ENCODE data around the gene PCAT6.

PCAT6 gene

GRCh38 chr1:202850593-202851362 is 40.0 kb downstream of the PCAT6 start:
- no peak for DNase-seq

GRCh38 chr1:202852163-202852904 is 41.6 kb downstream of the PCAT6 start:
- DNase-seq, result peak; percentile 67 to 82 (median 81)

- no peak for DNase-seq
Observed at GRCh38 chr1:202854787-202855186, 44.0 kb downstream of the PCAT6 start.

GRCh38 chr1:202856014-202856413 is 45.3 kb downstream of the PCAT6 start:
- peak in 3 of 4 experiments; percentile 56 to 63 (median 58) for DNase-seq

- no peak for DNase-seq
Observed at GRCh38 chr1:202857136-202857610, 46.4 kb downstream of the PCAT6 start.

- peak; percentile 50 to 82 (median 72) for DNase-seq
Observed at GRCh38 chr1:202858331-202858730, 47.6 kb downstream of the PCAT6 start.

GRCh38 chr1:202858789-202859414 is 48.1 kb downstream of the PCAT6 start:
- no peak for DNase-seq

GRCh38 chr1:202860744-202861419 is 50.1 kb downstream of the PCAT6 start:
- DNase-seq, result peak in 3 of 4 experiments; percentile 39 to 46 (median 41)

Data from suppressor macrophage (primary cell).